ENCODE data around the gene VAPB.

VAPB gene

GRCh38 chr20:58463256-58463655, 74.2 kb downstream of the VAPB start:
- DNase-seq (ENCODE audit: low read depth) = no peak

GRCh38 chr20:58464838-58465237, 75.8 kb downstream of the VAPB start:
- DNase-seq (ENCODE audit: low read depth) = no peak

- DNase-seq (ENCODE audit: low read depth) = no peak
Measured at GRCh38 chr20:58466095-58466708, 77.2 kb downstream of the VAPB start.

GRCh38 chr20:58466729-58467571, 77.9 kb downstream of the VAPB start:
- no peak for DNase-seq (ENCODE audit: low read depth)

- DNase-seq (ENCODE audit: low read depth) = no peak
Measured at GRCh38 chr20:58467572-58468527, 78.8 kb downstream of the VAPB start.

- no peak for DNase-seq (ENCODE audit: low read depth)
Measured at GRCh38 chr20:58469616-58470015, 80.6 kb downstream of the VAPB start.

GRCh38 chr20:58470336-58471192, 81.5 kb downstream of the VAPB start:
- DNase-seq (ENCODE audit: low read depth) = no peak

GRCh38 chr20:58471193-58472164, 82.5 kb downstream of the VAPB start:
- DNase-seq (ENCODE audit: low read depth) = no peak

- DNase-seq (ENCODE audit: low read depth) = no peak
Measured at GRCh38 chr20:58472273-58473018, 83.4 kb downstream of the VAPB start.

GRCh38 chr20:58473453-58474425, 84.7 kb downstream of the VAPB start:
- DNase-seq (ENCODE audit: low read depth) = no peak

GRCh38 chr20:58475466-58475865, 86.4 kb downstream of the VAPB start:
- no peak for DNase-seq (ENCODE audit: low read depth)

GRCh38 chr20:58478141-58478805, 89.2 kb downstream of the VAPB start:
- DNase-seq (ENCODE audit: low read depth) = no peak

GRCh38 chr20:58479726-58480440, 90.9 kb downstream of the VAPB start:
- no peak for DNase-seq (ENCODE audit: low read depth)

- no peak for DNase-seq (ENCODE audit: low read depth)
Measured at GRCh38 chr20:58480551-58481336, 91.7 kb downstream of the VAPB start.

GRCh38 chr20:58481481-58482021, 92.5 kb downstream of the VAPB start:
- peak; percentile 12 for DNase-seq (ENCODE audit: low read depth)

- no peak for DNase-seq (ENCODE audit: low read depth)
Measured at GRCh38 chr20:58482416-58482815, 93.4 kb downstream of the VAPB start.

Measured in activated gamma-delta T cell treated with anti-CD3 and anti-CD28 coated beads, Interleukin-2, amount 50 U/mL, for 16 hours (primary cell).